CD4-positive, alpha-beta T cell (primary cell): ENCODE data around the gene BAZ1B. TPM values are rescaled to one million over a fixed set of nuclear protein-coding genes. Genes with fewer than 3 reads are reported as not detected.
"Not testable (repeated sequence)": the region's sequence is repeated elsewhere in the genome, so short reads cannot be mapped to it uniquely, and the experiment has no call there.

Experiments used
- ATAC-seq: fragments of 200-7000 bp; cut with Tn5 transposase; one replicate; pipeline ENCODE4 v1.10.0; 2022; ENCODE audit warnings: mild to moderate bottlenecking; ENCODE audit not compliant: poor library complexity
- CTCF ChIA-PET: fragments of 350-600 bp; sonication (Branson Sonifier 250); formaldehyde crosslinking; loops from one replicate; lab custom pipeline; 2021; ENCODE audit warnings: antibody characterized with exemption, inconsistent platforms; lab: Charles Lee
- POLR2A ChIA-PET: fragments of 350-600 bp; sonication (Branson Sonifier 250); formaldehyde crosslinking; loops from one replicate; lab custom pipeline; 2021; ENCODE audit warnings: antibody characterized with exemption, inconsistent platforms; lab: Charles Lee
- DNase-seq, 14 experiments: peaks; one replicate each; pipeline ENCODE4 v3.0.0-alpha.2; 2013 to 2020; ENCODE audit warnings: mixed read lengths in 2 of 14
- H3K27ac ChIP-seq, 2 donors: one replicate each; pipeline versions ENCODE4 v1.5.1 to v1.7.0; 2013; ENCODE audit warnings: low read length in 2 of 2, low read depth in 1 of 2, mild to moderate bottlenecking in 1 of 2
- H3K27me3 ChIP-seq, 2 experiments: 1 replicate in 1 of 2; 2 replicates in 1 of 2; pipeline versions ENCODE4 v1.6.1 to v1.7.0; 2013; ENCODE audit warnings: low read length in 2 of 2, control low read depth in 1 of 2, mild to moderate bottlenecking in 1 of 2, moderate library complexity in 1 of 2; ENCODE audit not compliant: insufficient read depth in 2 of 2, control insufficient read depth in 1 of 2
- H3K36me3 ChIP-seq: one replicate; pipeline ENCODE4 v1.6.1; 2013; ENCODE audit warnings: low read length, control low read depth; ENCODE audit not compliant: insufficient read depth
- H3K4me1 ChIP-seq: one replicate; pipeline ENCODE4 v1.6.1; 2013; ENCODE audit warnings: low read length, control low read depth; ENCODE audit not compliant: insufficient read depth
- H3K4me3 ChIP-seq: one replicate; pipeline ENCODE4 v1.5.1; 2013; ENCODE audit warnings: mild to moderate bottlenecking, low read length, moderate library complexity
- H3K9me3 ChIP-seq, 2 experiments: 1 replicate in 1 of 2; 2 replicates in 1 of 2; pipeline versions ENCODE4 v1.6.1 to v1.7.0; 2013; ENCODE audit warnings: low read length in 2 of 2, mild to moderate bottlenecking in 2 of 2, control low read depth in 1 of 2, moderate library complexity in 1 of 2; ENCODE audit not compliant: control insufficient read depth in 1 of 2, insufficient read depth in 1 of 2
- H3K27ac Mint-ChIP-seq: one replicate; pipeline ENCODE4 v1.8.0; 2020; ENCODE audit warnings: mixed read lengths
- H3K27me3 Mint-ChIP-seq: one replicate; pipeline ENCODE4 v1.8.0; 2021; ENCODE audit warnings: mixed read lengths
- H3K36me3 Mint-ChIP-seq: one replicate; pipeline ENCODE4 v1.8.0; 2021; ENCODE audit warnings: low read depth, mixed read lengths
- H3K4me1 Mint-ChIP-seq: one replicate; pipeline ENCODE4 v1.8.0; 2021; ENCODE audit warnings: low read depth, mixed read lengths
- H3K4me3 Mint-ChIP-seq: one replicate; pipeline ENCODE4 v1.8.0; 2020; ENCODE audit warnings: mild to moderate bottlenecking, mixed read lengths
- H3K9me3 Mint-ChIP-seq: one replicate; pipeline ENCODE4 v1.8.0; 2020; ENCODE audit warnings: mixed read lengths
- CTCF ChIP-seq: fragments of 200-600 bp; IDR thresholded peaks from one replicate; pipeline ENCODE4 v1.8.0; 2022; ENCODE audit warnings: antibody characterized with exemption, mild to moderate bottlenecking
- intact Hi-C, 2 experiments: fragments of 100-400 bp; cut with DNase I in 1 of 2; cut with micrococcal nuclease in 1 of 2; formaldehyde crosslinking; loops; one replicate each; pipeline versions ENCODE4 v1.15.1 to v1.9.0; 2023 to 2025; cut with DNase I, micrococcal nuclease
- total RNA-seq, 174 experiments: library from RNA in 2 of 174; stranded (reverse) in 2 of 174; gene quantifications; one replicate each; pipeline ENCODE4 v1.2.3 and lab custom pipeline; 2021 to 2026

Gene BAZ1B
- total RNA-seq, 2 experiments from 2014 or later = 32.8 to 35.5 TPM

GRCh38 chr7:73404860-73405259 lies 117.2 kb downstream of the BAZ1B start:
- ATAC-seq, H3K27me3 Mint-ChIP-seq, H3K4me1 ChIP-seq, H3K36me3 ChIP-seq, H3K27ac Mint-ChIP-seq, H3K27me3 ChIP-seq, DNase-seq, H3K9me3 ChIP-seq, H3K4me3 ChIP-seq, H3K36me3 Mint-ChIP-seq, CTCF ChIA-PET, intact Hi-C loops, H3K27ac ChIP-seq, POLR2A ChIA-PET, H3K9me3 Mint-ChIP-seq, H3K4me1 Mint-ChIP-seq, H3K4me3 Mint-ChIP-seq: not testable (repeated sequence)

GRCh38 chr7:73399185-73400050 lies 122.7 kb downstream of the BAZ1B start:
- not testable (repeated sequence) for ATAC-seq, H3K27me3 Mint-ChIP-seq
- peak overlapping the region; percentile 48 for H3K4me3 Mint-ChIP-seq

GRCh38 chr7:73397521-73398281 lies 124.4 kb downstream of the BAZ1B start:
- H3K36me3 ChIP-seq = no peaks in the 10 kb centered on the region
- no peak for TF ChIP-seq CTCF
- ATAC-seq = no peak
- H3K9me3 ChIP-seq = no peaks in the 10 kb centered on the region
- no peak overlapping the region for H3K27ac Mint-ChIP-seq
- ChIA-PET CTCF (no interaction called here), POLR2A (no interaction called here)
- no peaks in the 10 kb centered on the region for H3K27me3 ChIP-seq
- intact Hi-C loops = no loop called here
- H3K9me3 Mint-ChIP-seq = no peaks in the 10 kb centered on the region
- no peaks in the 10 kb centered on the region for H3K4me1 ChIP-seq
- H3K4me1 Mint-ChIP-seq = no peaks in the 10 kb centered on the region
- no peak overlapping the region for H3K4me3 Mint-ChIP-seq
- peaks cover 5% of the 10 kb centered on the region for H3K27me3 Mint-ChIP-seq
- H3K36me3 Mint-ChIP-seq = no peaks in the 10 kb centered on the region
- H3K27ac ChIP-seq = no peak overlapping the region
- H3K4me3 ChIP-seq = no peak overlapping the region
- DNase-seq = no peak

More at GRCh38 chr7:73399185-73400050, 122.7 kb downstream of the BAZ1B start:
- H3K27ac ChIP-seq, intact Hi-C loops, H3K27me3 ChIP-seq, POLR2A ChIA-PET, H3K4me1 ChIP-seq, H3K4me3 ChIP-seq, H3K9me3 Mint-ChIP-seq, H3K9me3 ChIP-seq, CTCF ChIA-PET, H3K36me3 Mint-ChIP-seq, H3K27ac Mint-ChIP-seq, H3K4me1 Mint-ChIP-seq, H3K36me3 ChIP-seq: not testable (repeated sequence)
- peak; percentile 3 to 77 (median 43) for DNase-seq
